ENCODE results near the gene CBR3. TPM values are rescaled to one million over a fixed set of nuclear protein-coding genes. Genes with fewer than 3 reads are reported as not detected.

CBR3 gene
- total RNA-seq, 1 donor, result 4.1 TPM

- H3K4me1 ChIP-seq (ENCODE audit: insufficient read depth, low read length), result peaks cover 7% of the 10 kb centered on the region
- no peaks in the 10 kb centered on the region for H3K9me3 ChIP-seq (ENCODE audit: low read depth, low read length)
- H3K4me3 ChIP-seq (ENCODE audit: low read length), result no peak overlapping the region
- peaks cover 21% of the 10 kb centered on the region for H3K27me3 ChIP-seq (ENCODE audit: insufficient read depth, low read length)
These were observed 29.5 kb upstream of the CBR3 start for GRCh38 chr21:36105327-36105842.

- Histone ChIP-seq H3K27me3 (ENCODE audit: insufficient read depth, low read length) (peaks cover 14% of the 10 kb centered on the region), H3K4me3 (ENCODE audit: low read length) (no peak overlapping the region), H3K9me3 (ENCODE audit: low read depth, low read length) (no peaks in the 10 kb centered on the region), H3K4me1 (ENCODE audit: insufficient read depth, low read length) (peaks cover 21% of the 10 kb centered on the region)
These were observed 25.0 kb upstream of the CBR3 start for GRCh38 chr21:36109868-36110267.

- H3K27me3 ChIP-seq (ENCODE audit: insufficient read depth, low read length), result peaks cover 4% of the 10 kb centered on the region
- H3K9me3 ChIP-seq (ENCODE audit: low read depth, low read length), result no peaks in the 10 kb centered on the region
- H3K4me3 ChIP-seq (ENCODE audit: low read length), result no peak overlapping the region
These were observed 23.6 kb upstream of the CBR3 start for GRCh38 chr21:36111238-36111637.

GRCh38 chr21:36113647-36114428 is 21.0 kb upstream of the CBR3 start:
- Histone ChIP-seq H3K4me3 (ENCODE audit: low read length) (peak overlapping the region; percentile 23), H3K27me3 (ENCODE audit: insufficient read depth, low read length) (no peaks in the 10 kb centered on the region), H3K9me3 (ENCODE audit: low read depth, low read length) (no peaks in the 10 kb centered on the region), H3K4me1 (ENCODE audit: insufficient read depth, low read length) (peaks cover 29% of the 10 kb centered on the region)

More at GRCh38 chr21:36111238-36111637, 23.6 kb upstream of the CBR3 start:
- peaks cover 29% of the 10 kb centered on the region for H3K4me1 ChIP-seq (ENCODE audit: insufficient read depth, low read length)

- Histone ChIP-seq H3K4me1 (ENCODE audit: insufficient read depth, low read length) (peaks cover 29% of the 10 kb centered on the region), H3K4me3 (ENCODE audit: low read length) (no peak overlapping the region), H3K9me3 (ENCODE audit: low read depth, low read length) (no peaks in the 10 kb centered on the region), H3K27me3 (ENCODE audit: insufficient read depth, low read length) (no peaks in the 10 kb centered on the region)
These were observed 19.6 kb upstream of the CBR3 start for GRCh38 chr21:36115138-36115730.

GRCh38 chr21:36117286-36117741 is 17.6 kb upstream of the CBR3 start:
- peaks cover 29% of the 10 kb centered on the region for H3K4me1 ChIP-seq (ENCODE audit: insufficient read depth, low read length)
- H3K27me3 ChIP-seq (ENCODE audit: insufficient read depth, low read length), result no peaks in the 10 kb centered on the region
- H3K4me3 ChIP-seq (ENCODE audit: low read length), result no peak overlapping the region
- no peaks in the 10 kb centered on the region for H3K9me3 ChIP-seq (ENCODE audit: low read depth, low read length)

GRCh38 chr21:36120304-36120888 is 14.5 kb upstream of the CBR3 start:
- Histone ChIP-seq H3K9me3 (ENCODE audit: low read depth, low read length) (no peaks in the 10 kb centered on the region), H3K4me1 (ENCODE audit: insufficient read depth, low read length) (peaks cover 3% of the 10 kb centered on the region), H3K4me3 (ENCODE audit: low read length) (no peak overlapping the region), H3K27me3 (ENCODE audit: insufficient read depth, low read length) (no peaks in the 10 kb centered on the region)

GRCh38 chr21:36122977-36123376 is 11.9 kb upstream of the CBR3 start:
- Histone ChIP-seq H3K27me3 (ENCODE audit: insufficient read depth, low read length) (no peaks in the 10 kb centered on the region), H3K4me3 (ENCODE audit: low read length) (no peak overlapping the region), H3K4me1 (ENCODE audit: insufficient read depth, low read length) (no peaks in the 10 kb centered on the region), H3K9me3 (ENCODE audit: low read depth, low read length) (no peaks in the 10 kb centered on the region)

GRCh38 chr21:36124395-36124794 is 10.5 kb upstream of the CBR3 start:
- Histone ChIP-seq H3K27me3 (ENCODE audit: insufficient read depth, low read length) (no peaks in the 10 kb centered on the region), H3K4me1 (ENCODE audit: insufficient read depth, low read length) (no peaks in the 10 kb centered on the region), H3K9me3 (ENCODE audit: low read depth, low read length) (no peaks in the 10 kb centered on the region), H3K4me3 (ENCODE audit: low read length) (no peak overlapping the region)

- Histone ChIP-seq H3K9me3 (ENCODE audit: low read depth, low read length) (no peaks in the 10 kb centered on the region), H3K4me1 (ENCODE audit: insufficient read depth, low read length) (no peaks in the 10 kb centered on the region), H3K27me3 (ENCODE audit: insufficient read depth, low read length) (no peaks in the 10 kb centered on the region), H3K4me3 (ENCODE audit: low read length) (no peak overlapping the region)
These were observed 9.2 kb upstream of the CBR3 start for GRCh38 chr21:36125512-36126207.

GRCh38 chr21:36126208-36126565 is 8.7 kb upstream of the CBR3 start:
- Histone ChIP-seq H3K27me3 (ENCODE audit: insufficient read depth, low read length) (no peaks in the 10 kb centered on the region), H3K9me3 (ENCODE audit: low read depth, low read length) (no peaks in the 10 kb centered on the region), H3K4me3 (ENCODE audit: low read length) (no peak overlapping the region), H3K4me1 (ENCODE audit: insufficient read depth, low read length) (no peaks in the 10 kb centered on the region)

GRCh38 chr21:36126621-36127110 is 8.2 kb upstream of the CBR3 start:
- no peaks in the 10 kb centered on the region for H3K9me3 ChIP-seq (ENCODE audit: low read depth, low read length)
- H3K4me1 ChIP-seq (ENCODE audit: insufficient read depth, low read length), result no peaks in the 10 kb centered on the region
- H3K27me3 ChIP-seq (ENCODE audit: insufficient read depth, low read length), result no peaks in the 10 kb centered on the region
- H3K4me3 ChIP-seq (ENCODE audit: low read length), result no peak overlapping the region

- Histone ChIP-seq H3K27me3 (ENCODE audit: insufficient read depth, low read length) (no peaks in the 10 kb centered on the region), H3K4me1 (ENCODE audit: insufficient read depth, low read length) (no peaks in the 10 kb centered on the region), H3K4me3 (ENCODE audit: low read length) (no peak overlapping the region), H3K9me3 (ENCODE audit: low read depth, low read length) (no peaks in the 10 kb centered on the region)
These were observed 7.5 kb upstream of the CBR3 start for GRCh38 chr21:36127250-36127904.

- Histone ChIP-seq H3K4me1 (ENCODE audit: insufficient read depth, low read length) (peaks cover 3% of the 10 kb centered on the region), H3K27me3 (ENCODE audit: insufficient read depth, low read length) (no peaks in the 10 kb centered on the region), H3K9me3 (ENCODE audit: low read depth, low read length) (no peaks in the 10 kb centered on the region), H3K4me3 (ENCODE audit: low read length) (no peak overlapping the region)
These were observed 6.9 kb upstream of the CBR3 start for GRCh38 chr21:36127977-36128376.

Data from mononuclear cell (primary cell).